ENCODE results near the gene CATSPERD. TPM values are rescaled to one million over a fixed set of nuclear protein-coding genes. Genes with fewer than 3 reads are reported as not detected.

The CATSPERD gene
- total RNA-seq, 4 donors from 2014 or later: not detected

GRCh38 chr19:5751709-5752108, 31.3 kb downstream of the CATSPERD start:
- TF ChIP-seq CTCF (IDR thresholded peaks at IDR 0.05): no peak
- TF ChIP-seq POLR2A (IDR thresholded peaks at IDR 0.05): no peak
- TF ChIP-seq EP300 (IDR thresholded peaks at IDR 0.05): no peak
- Histone ChIP-seq H3K4me3 (no peak overlapping the region), H3K36me3 (no peaks in the 10 kb centered on the region), H3K27me3 (no peaks in the 10 kb centered on the region), H3K9me3 (no peaks in the 10 kb centered on the region), H3K27ac (no peak overlapping the region), H3K4me1 (no peaks in the 10 kb centered on the region)
- WGBS, 2 donors: 77 to 82% methylated on average over 7 of the region's 7 CpGs
- DNase-seq (ENCODE audit: low spot score in 2 of 2): no peak

GRCh38 chr19:5753743-5754142, 33.3 kb downstream of the CATSPERD start:
- no peak for DNase-seq (ENCODE audit: low spot score in 2 of 2)
- no peak for TF ChIP-seq EP300 (IDR thresholded peaks at IDR 0.05)
- TF ChIP-seq POLR2A (IDR thresholded peaks at IDR 0.05): no peak
- TF ChIP-seq CTCF (IDR thresholded peaks at IDR 0.05): no peak
- Histone ChIP-seq H3K4me1 (no peaks in the 10 kb centered on the region), H3K27me3 (no peaks in the 10 kb centered on the region), H3K36me3 (no peaks in the 10 kb centered on the region), H3K9me3 (no peaks in the 10 kb centered on the region), H3K27ac (no peak overlapping the region), H3K4me3 (no peak overlapping the region)
- 66 to 77% methylated on average over 6 of the region's 6 CpGs for WGBS, 2 donors

- Histone ChIP-seq H3K4me1 (no peaks in the 10 kb centered on the region), H3K9me3 (no peaks in the 10 kb centered on the region), H3K27ac (no peak overlapping the region), H3K27me3 (no peaks in the 10 kb centered on the region), H3K4me3 (no peak overlapping the region), H3K36me3 (no peaks in the 10 kb centered on the region)
- 85 to 88% methylated on average over 5 of the region's 5 CpGs for WGBS, 2 donors
- TF ChIP-seq POLR2A (IDR thresholded peaks at IDR 0.05) (no peak), CTCF (IDR thresholded peaks at IDR 0.05) (no peak)
- DNase-seq (ENCODE audit: low spot score in 2 of 2): no peak
Observed at GRCh38 chr19:5762608-5763217, 42.3 kb downstream of the CATSPERD start.

- 87 to 92% methylated on average over 3 of the region's 3 CpGs for WGBS, 2 donors
- no peak overlapping the region for H3K4me3 ChIP-seq
- H3K4me1 ChIP-seq: no peaks in the 10 kb centered on the region
- H3K27ac ChIP-seq: no peak overlapping the region
- no peak for DNase-seq (ENCODE audit: low spot score in 2 of 2)
- H3K9me3 ChIP-seq: no peaks in the 10 kb centered on the region
- no peak for TF ChIP-seq EP300 (IDR thresholded peaks at IDR 0.05)
- TF ChIP-seq POLR2A (IDR thresholded peaks at IDR 0.05): no peak
- no peak for TF ChIP-seq CTCF (IDR thresholded peaks at IDR 0.05)
- no peaks in the 10 kb centered on the region for H3K27me3 ChIP-seq
- H3K36me3 ChIP-seq: no peaks in the 10 kb centered on the region
Observed at GRCh38 chr19:5765220-5765619, 44.8 kb downstream of the CATSPERD start.

GRCh38 chr19:5767949-5768348, 47.5 kb downstream of the CATSPERD start:
- no peaks in the 10 kb centered on the region for H3K36me3 ChIP-seq
- no peak for TF ChIP-seq POLR2A (IDR thresholded peaks at IDR 0.05)
- TF ChIP-seq CTCF (IDR thresholded peaks at IDR 0.05): no peak
- no peak for TF ChIP-seq EP300 (IDR thresholded peaks at IDR 0.05)
- no peaks in the 10 kb centered on the region for H3K4me1 ChIP-seq
- DNase-seq (ENCODE audit: low spot score in 2 of 2): no peak
- H3K27ac ChIP-seq: no peak overlapping the region
- H3K9me3 ChIP-seq: no peaks in the 10 kb centered on the region
- no peaks in the 10 kb centered on the region for H3K27me3 ChIP-seq
- 85 to 91% methylated on average over 10 of the region's 10 CpGs for WGBS, 2 donors
- H3K4me3 ChIP-seq: no peak overlapping the region
